HG03571 (cell line): Measurements from ENCODE around the gene HACE1.

Experiments used
- ATAC-seq: cut with Tn5 transposase; IDR thresholded peaks from one replicate; pipeline ENCODE4 v1.9.1; 2021; ENCODE audit not compliant: unreplicated experiment

HACE1 gene

GRCh38 chr6:104688283-104688969 is 171.3 kb downstream of the HACE1 start:
- no peak for ATAC-seq

GRCh38 chr6:104686550-104687175 is 173.1 kb downstream of the HACE1 start:
- no peak for ATAC-seq

GRCh38 chr6:104685871-104686549 is 173.7 kb downstream of the HACE1 start:
- ATAC-seq, result no peak

GRCh38 chr6:104684911-104685415 is 174.8 kb downstream of the HACE1 start:
- ATAC-seq, result no peak

GRCh38 chr6:104683809-104684208 is 175.9 kb downstream of the HACE1 start:
- ATAC-seq, result no peak

GRCh38 chr6:104682722-104683643 is 176.7 kb downstream of the HACE1 start:
- peak; percentile 79 for ATAC-seq

GRCh38 chr6:104680539-104680938 is 179.2 kb downstream of the HACE1 start:
- no peak for ATAC-seq

- ATAC-seq, result no peak
Observed at GRCh38 chr6:104679971-104680370, 179.7 kb downstream of the HACE1 start.
